ENCODE data around the gene CDK5R1.
A peak's percentile ranks its signal among the peaks of the same experiment; 100 is the strongest.

CDK5R1 gene

DNA sequence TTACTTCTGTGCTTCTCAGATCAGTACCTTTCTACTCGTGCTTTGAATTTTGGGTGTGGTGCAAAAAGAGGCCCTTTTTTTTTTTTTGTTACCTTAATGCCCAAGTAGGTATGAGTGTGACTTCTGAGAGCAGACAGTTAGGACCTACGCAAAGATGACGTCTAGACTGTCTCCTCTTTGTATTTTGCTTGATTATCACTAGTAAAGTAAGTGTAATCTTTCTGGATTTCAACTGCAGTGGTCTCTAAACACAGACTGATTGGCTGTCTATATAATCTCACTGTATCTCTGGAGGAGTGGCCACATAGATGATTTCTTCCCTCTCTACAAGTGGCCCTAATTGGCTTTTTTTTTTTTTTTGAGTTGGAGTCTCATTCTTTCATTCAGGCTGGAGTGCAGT lies 11.5 kb upstream of the CDK5R1 start:
- DNase-seq: no peak

DNA sequence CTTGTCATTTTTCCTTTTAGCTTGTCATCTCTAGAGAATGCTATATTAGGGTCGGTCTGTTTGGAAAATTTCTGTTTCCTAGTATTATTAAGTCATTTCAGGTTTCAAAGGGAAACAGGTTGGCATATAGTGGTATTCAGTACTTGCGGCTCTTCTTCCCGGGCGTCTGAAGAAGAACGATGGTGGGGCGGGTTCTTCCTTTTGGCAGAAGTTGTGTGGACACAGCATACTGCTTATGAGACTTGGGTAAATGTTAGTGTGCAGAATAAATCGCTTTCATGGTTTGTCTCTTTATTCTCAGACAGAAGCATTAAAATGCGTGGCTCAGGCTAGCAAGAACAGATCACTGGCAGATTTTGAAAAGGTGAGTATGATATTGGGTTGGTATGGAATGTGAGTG lies 9.6 kb upstream of the CDK5R1 start:
- no peak for DNase-seq

DNA sequence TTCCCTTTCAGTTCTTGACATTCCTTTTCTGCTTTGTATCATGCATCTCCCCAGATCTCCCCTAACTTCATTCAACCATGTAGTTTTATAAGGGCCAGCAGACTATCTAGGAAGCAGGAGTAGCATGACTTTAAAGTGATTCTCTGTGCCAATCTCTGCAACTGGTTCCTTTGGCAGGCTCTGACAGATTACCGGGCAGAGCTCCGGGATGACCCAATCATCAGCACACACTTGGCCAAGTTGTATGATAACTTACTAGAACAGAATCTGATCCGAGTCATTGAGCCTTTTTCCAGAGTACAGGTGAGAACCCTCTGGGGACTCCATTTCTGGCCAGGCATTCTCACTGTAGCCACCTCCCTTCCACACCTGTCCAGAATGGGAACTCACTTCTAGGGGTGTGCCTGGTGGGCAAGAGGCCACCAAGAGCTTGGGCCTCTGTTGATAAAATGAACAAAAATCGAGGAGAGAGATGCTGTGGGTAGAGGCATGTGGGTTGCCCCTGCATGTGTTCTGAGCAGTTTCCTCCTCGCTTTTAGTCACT lies 7.6 kb upstream of the CDK5R1 start:
- no peak for DNase-seq

DNA sequence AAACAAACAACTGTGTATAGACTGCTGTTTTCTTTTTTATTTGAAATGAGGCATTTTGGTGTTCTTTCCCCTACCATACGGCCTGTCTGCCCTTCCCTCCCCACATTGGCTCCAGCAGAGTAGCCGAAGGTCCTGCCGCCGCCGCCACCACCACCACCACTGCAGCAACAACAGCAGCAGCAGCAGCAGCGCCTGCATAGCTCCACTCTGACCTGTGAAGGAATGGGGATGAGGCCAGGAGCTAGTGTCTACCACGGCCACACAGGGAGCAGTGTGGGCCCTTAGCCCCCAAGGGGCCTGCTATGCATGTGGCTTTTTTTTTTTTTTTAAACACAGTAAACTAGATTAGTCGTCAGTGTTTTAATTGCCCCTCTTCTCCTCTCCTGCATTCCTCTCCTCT lies 5.6 kb upstream of the CDK5R1 start:
- no peak for DNase-seq

DNA sequence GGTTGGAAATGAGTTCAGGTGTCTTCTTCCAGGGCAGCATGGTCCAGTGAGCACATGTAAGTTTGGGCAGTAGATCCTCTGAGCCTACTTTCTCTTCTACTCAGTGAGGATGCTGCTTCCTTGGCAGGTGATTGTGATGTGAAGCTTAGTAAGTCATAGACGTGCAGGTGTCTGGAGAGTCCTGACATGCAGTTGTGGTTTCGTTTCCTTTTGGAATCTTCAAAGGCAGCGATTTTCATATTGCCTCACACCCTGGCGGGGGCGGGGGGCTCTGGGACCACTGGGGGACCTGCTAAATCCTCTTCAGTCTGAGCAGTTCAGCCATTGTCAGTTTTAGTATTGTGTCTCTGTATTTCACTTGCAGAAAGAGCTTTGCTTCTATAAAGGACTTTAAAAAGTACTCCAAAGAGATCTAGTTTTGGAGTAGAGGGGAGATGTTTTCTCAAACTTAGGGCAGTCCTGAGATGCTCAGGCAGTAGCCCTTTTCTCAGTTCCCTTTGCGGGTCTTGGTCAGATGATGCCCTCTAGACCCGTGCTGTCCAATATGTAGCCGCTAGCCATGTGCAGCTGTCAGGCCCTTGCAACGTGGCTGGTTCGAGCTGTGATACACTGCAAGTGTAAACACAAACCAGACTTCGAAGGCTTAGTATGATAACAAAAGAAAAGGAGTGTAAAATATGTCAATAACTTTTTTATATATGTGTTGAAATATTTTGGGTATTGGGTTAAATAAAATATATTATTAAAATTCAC lies 4.0 kb upstream of the CDK5R1 start:
- no peak for DNase-seq

DNA sequence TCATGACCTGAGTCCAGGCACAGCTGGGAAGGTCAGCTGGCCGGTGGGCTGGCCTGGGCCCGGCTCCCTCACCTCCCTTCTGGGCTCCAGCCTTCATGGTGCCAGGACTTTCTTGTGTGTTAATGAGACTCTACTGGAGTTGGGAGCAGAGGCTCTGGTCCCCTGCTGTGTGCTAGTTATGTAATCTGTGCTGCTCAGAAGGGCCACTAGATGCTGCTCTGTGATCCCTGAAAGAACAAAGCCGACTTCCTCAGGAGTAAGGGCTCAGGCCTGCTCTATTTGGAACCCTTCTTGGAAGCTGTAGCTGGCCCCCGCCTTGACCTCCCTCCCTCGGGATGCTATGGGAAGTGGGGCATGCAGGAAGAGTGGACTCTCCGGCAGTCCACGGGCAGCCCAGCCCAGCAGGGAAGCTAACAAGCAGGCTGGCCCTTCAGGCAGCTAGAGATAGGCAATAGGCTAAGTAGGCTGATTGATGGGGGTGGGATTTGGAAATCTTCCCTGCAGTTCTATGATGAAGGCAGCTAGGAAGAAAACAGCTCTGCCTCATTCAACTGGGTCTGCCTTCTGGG lies 3.3 kb upstream of the CDK5R1 start:
- DNase-seq: peak; percentile 9

DNA sequence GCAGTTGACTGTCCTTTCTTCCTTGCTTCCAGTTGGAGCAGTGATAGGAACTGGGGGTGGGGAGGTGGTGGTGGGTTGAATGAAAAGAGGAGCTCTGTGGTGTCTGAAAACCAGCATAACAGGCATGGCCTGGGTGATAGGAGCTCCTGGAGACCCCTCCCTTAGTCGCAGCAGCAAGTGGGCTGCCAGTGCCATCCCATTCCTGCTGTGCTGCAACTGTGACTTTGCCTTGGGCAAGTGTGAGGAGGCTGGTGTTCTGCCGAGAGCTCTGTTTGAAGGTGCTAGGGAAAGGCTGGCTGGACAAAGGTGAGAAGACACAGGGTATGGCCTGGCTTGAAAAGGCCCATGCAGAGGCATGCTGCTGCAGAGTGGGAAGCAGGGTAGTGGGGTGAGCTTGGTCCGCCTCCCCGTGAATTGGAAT lies 2.7 kb upstream of the CDK5R1 start:
- no peak for DNase-seq

DNA sequence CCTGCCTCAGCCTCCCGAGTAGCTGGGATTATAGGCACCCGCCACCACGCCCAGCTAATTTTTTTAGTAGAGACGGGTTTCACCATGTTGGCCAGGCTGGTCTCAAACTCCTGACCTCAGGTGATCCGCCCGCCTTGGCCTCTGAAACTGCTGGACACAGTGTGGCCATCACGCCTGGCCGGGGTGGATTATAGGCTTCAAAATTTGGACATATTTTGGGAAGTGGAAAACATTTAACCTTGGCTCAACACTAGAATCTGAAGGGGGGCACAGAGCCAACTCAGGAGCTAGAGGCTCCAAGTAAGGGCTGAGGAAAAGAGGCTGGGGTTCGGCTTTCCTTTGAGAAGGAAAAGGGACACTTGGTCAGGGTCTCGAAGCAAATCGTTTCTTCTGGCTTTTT lies 2.2 kb upstream of the CDK5R1 start:
- no peak for DNase-seq

DNA sequence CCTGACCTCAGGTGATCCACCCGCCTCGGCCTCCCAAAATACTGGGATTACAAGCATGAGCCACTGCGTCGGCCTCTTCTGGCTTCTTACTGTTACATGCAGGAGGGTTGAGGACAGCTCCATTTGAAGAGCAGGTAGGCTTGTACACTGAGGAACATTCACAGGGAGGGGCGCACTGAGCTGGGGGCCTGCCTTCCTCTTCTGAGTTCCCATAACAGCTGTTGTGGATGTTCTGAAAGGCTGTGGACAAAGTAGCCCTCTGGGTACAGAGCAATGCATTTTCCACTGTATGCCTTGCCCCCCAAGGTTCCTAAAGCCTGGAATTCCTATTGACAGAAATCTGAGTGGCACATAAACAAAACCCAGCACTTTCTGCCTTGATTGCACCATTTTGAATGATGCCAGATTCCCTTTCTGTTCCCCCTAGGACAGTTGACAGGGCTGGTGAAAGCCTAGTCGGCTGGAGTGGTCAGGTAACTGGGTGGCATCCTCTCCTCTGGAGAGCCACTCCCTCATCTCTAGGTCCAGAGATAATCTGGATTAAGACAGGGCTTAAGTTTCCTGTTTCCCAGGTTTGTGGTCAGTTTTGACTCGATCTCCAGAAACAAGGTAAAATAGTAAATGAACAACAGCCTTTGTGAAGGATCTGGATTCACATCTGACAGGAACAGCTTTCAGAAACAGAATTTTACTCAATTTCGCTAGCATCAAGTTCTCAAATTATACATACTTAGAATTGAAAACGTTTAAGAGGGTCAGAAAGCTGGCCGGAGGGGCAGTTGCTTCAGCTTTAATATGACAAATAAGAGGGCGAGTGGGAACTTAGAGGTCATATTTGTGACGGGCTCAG lies 1.3 kb upstream of the CDK5R1 start:
- no peak for DNase-seq

DNA sequence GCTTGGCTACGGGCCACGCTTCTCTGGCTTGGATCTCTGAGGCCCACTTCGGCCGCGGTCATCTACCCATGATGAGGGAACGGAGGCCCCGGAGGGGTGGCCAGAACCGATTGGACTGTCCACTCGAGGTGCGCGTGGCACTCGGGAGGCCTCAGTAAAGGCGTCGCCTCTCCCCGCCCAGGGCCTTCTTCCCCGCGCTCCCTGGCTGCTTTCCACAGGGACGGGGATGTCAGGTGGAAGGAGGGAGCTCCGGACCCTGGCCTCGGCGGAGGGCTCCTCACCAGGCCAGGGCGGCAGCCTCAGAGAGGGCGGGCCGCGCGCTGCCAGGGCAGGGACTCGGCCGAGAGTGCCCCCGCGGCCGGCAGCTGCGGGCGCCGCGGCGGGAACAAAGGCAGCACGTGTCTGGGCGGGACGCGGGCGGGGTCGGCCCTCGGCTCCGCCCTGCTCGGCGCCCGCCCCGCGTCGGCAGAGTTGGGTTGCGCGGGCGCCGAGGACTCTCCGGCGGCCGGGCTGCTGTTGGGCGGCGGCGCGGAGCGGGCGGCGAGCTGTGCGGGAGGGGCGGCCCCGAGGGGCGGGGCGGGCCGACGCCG lies 587 bp upstream of the CDK5R1 start:
- peak; percentile 49 for DNase-seq

DNA sequence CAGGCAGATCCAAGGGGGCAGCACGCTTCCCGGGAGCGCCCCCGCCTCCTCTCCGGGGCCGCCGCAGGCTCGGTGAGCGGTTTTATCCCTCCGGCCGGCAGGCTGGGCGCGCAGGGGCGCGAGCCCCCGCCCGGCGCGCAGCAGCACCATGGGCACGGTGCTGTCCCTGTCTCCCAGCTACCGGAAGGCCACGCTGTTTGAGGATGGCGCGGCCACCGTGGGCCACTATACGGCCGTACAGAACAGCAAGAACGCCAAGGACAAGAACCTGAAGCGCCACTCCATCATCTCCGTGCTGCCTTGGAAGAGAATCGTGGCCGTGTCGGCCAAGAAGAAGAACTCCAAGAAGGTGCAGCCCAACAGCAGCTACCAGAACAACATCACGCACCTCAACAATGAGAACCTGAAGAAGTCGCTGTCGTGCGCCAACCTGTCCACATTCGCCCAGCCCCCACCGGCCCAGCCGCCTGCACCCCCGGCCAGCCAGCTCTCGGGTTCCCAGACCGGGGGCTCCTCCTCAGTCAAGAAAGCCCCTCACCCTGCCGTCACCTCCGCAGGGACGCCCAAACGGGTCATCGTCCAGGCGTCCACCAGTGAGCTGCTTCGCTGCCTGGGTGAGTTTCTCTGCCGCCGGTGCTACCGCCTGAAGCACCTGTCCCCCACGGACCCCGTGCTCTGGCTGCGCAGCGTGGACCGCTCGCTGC lies 832 bp downstream of the CDK5R1 start:
- no peak for DNase-seq

DNA sequence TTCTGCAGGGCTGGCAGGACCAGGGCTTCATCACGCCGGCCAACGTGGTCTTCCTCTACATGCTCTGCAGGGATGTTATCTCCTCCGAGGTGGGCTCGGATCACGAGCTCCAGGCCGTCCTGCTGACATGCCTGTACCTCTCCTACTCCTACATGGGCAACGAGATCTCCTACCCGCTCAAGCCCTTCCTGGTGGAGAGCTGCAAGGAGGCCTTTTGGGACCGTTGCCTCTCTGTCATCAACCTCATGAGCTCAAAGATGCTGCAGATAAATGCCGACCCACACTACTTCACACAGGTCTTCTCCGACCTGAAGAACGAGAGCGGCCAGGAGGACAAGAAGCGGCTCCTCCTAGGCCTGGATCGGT lies 1.4 kb downstream of the CDK5R1 start:
- no peak for DNase-seq

DNA sequence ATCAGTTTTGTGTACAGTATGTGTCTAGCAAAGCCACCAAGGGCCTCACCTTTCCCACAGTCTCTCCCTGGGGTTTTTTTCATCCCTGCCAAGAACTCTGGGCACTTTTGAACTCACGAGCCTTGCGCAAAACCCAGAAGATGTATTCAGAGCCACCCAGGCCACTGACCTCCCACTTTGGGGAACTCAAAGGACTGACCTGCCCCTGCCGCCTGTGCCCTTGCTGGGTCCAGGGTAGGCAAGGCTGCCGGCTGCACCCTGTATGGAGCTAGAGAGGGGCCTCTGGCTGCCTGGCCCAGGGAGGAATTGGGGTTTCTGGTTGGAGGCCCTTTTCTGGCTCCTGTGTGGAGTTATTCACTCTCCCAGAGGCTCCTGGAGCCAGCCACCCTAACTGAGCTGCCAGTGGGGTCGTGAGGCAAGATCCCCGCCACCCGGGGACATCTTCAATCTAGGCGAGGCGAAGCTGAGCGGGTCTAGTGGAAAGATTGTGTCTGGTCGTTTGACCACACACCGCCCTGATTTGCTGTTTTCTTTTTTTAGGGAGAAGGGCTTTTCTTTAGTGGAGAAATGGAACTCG lies 1.9 kb downstream of the CDK5R1 start:
- DNase-seq: no peak

DNA sequence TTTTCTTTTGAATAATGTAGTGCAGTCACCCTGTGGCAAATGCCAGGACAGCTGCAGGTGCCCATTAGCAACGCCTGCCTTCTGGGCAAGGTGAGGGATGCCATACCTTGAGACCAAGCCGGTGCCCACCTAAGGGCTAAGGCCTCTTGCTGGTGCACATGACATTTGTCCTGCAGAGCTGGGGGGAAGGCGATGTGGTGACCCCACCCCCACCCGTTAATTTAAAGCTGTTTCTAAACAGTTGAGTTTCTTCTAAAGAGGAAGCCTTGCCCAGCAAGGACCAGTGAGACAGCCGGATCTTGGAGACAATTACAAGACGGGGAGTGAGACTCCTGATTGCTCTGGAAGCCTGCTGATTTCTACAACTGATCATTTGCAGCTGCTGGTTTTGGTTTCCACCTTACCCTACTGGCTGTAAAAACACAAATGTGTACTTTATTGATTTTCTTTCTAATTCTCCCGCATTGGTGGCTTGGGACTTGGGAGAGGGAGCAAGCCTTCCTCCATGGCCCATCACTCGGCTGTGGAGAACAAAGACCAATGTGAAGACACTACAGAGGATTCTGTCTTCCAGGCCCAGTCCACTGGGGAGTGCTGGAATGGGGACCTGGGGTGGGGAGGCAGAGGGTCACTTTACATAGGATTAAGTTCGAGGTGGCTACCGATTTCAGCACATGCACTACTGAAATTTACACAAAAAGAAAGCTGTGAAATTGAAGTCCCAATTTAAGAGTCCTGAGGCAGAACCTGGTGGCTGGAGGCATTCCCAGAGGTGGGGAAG lies 2.7 kb downstream of the CDK5R1 start:
- DNase-seq: no peak

DNA sequence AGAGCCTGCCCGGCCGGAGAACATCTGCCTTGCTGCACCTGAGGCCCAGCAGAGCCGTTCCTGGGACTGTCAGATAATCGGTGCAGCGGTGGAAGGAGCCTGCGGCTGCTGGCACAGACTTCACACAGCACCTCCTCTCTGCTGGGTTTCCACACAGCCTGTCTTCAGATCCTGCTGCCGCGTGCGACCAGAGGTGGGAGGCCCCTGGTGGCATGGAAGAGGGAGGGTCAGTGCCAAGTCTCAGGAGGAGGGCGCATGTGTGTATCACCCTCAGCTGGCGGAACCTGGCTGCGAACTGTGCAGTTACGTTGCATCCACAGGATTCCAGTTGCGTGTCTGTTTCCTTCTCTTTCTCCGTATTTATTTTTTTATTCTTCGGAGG lies 3.3 kb downstream of the CDK5R1 start:
- no peak for DNase-seq

DNA sequence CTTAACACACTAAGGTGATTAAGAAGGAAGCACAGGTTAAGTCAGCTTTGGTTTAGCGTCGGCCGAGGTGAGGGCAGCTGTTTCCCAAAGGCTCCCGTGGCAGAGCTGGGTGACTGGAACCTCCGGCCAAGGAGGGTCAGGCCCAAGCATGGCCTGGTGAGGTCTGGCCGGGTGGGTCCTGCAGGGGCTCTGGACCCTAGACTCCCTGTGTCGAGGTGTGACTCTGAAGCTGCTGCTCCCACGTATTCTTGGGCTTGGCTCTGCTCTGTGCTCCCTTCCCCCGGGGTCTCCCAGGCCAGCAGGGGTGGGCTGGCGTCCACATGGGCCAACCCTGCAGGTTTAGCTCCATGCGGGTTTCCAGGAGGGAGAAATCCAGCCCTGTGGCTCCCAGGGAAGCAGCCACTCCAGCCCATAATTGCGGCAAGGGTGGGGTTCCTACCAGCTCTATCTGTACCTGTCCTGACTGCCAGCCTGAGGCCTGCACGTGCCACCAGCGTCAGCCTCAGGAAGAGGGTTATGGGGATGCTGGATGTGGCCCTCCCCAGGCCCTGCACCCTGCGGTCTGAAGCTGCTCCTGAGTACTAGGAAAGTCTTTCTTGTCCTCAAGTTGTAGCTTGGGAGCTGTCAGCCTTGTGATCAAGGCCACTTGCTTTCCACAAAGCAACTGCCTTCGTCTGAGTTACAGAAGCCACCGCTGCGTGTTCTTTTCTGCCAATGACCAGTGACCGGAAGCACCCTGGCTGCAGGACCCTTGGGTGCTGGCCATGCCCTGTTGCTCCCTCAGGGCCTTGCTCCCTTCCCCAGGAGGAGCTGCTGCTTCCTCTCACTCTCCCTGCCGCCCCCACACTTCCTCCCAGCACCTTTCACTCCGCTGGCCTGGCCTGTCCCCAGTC lies 4.8 kb downstream of the CDK5R1 start:
- DNase-seq: no peak

DNA sequence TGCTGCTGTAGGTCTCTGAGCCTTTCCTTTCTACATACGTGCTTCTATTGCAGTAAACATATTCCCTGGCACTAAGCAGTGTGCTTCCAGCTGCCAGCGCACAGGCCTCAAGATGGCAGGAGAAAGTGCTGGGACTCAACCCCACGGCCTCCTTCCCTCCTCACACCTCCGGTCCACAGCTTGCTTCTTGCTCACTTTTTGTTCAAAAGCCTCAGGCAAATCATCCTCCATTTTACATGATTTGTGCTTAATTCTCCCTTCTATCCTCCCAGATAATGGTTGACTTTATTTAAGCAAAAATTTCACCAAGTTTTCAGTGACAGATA lies 5.4 kb downstream of the CDK5R1 start:
- no peak for DNase-seq

DNA sequence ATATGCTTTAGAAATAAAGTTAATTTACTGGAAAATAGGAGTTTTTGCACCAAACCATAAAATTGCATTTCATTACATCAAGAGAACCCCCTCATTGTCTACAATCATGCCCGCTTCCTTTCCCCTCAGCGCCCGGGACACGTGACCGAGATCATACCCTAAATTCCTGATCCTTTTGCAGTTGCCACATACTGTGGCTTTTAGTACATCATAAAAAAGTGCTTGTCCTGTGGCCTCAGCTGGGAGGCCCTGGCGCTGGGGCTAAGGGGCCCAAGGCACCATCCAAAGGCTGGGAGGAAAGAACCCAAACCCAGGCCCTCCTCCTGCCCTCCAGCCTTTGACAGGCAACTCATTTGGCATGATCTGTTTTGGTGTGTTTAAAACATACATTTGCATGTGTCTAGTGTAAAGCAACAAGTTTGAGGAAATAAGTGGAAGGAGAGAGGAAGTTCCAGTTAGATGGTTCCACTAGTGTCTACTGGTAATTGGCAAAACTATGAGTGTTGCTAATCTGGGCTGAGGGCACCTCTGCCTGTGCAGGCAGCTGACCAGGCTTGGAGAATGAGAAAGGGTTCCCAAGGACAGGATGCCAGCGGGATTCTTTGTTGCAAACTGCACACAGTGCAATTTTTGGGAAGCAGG lies 6.0 kb downstream of the CDK5R1 start:
- no peak for DNase-seq

DNA sequence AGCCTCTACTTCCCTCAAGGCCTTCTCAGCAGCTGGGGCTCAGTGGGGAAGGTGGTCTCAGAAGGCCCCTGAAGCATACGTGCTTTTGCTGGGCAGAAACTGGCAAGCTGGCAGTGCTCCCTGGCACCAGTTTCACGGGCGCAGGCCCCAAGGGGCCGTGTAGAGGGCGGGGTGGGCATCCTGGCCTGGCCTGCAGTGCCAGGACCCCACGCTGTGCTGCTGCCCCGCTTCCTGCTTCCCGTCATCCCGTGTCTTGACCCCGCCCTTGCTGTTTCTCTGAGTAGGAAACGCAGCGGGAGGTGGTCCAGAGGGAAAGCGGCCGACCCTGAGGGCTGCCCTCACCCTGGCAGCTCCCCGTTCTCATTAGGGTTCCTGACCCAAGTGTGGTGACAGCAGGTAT lies 6.8 kb downstream of the CDK5R1 start:
- DNase-seq: no peak

DNA sequence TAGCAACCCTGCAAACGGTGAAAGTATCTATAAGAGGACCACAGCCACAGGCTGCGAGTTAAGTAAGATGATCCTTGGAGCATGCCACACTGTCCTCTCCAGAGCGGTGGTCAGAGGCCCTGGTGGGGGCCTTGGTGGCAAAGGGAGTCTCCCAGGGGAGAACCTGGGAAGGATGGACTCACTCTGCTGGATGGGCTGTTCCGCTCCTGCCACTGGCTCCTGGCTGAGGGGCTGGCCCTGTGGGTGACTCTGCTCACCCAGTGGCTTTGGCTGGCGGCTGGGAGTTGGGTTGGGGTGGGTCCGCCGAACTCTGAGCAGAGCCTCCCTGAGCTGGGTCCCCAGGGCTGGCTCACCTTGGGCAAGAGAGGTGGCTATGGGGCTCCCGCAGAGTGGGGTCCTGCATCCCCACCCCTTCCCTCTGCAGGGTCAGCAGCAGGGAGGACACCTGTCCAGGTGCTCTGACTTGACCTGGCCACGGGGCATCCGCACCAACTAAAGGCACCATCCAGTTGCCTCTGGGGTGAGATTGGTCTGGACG lies 7.3 kb downstream of the CDK5R1 start:
- DNase-seq: no peak
